ENCODE measurements around the gene NOS1AP.

DNA sequence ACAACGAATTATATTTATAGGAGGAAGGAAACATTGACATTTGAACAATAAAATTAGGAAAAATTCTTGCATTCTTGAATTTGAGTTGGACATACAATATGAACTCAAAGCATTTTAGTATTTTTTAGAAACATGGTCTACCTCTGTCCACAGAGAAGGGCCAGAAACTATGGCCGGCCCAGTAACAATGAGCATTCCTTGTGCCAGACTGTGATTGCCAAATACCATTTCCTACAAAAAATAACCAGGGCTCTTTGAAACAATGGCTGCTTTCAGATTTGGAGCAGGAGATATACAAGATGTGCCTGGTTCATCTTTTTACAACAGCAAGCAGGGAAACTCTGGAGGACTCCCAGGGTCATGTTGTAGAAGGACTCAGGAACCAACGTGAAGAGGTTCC lies 38.4 kb downstream of the NOS1AP start:
- TF ChIP-seq CTCF (conservative IDR thresholded peaks at IDR 0.05; ENCODE audit: low read length) = no peak
- no peak for TF ChIP-seq EZH2phosphoT487 (IDR thresholded peaks at IDR 0.05; ENCODE audit: borderline replicate concordance)
